Ishikawa (cell line): ENCODE data around the gene RADIL.

Source experiments
- CEBPB ChIP-seq: IDR thresholded peaks from 2 replicates; pipeline ENCODE4 v1.6.1; 2012
- CREB1 ChIP-seq: IDR thresholded peaks from 2 replicates; pipeline ENCODE4 v1.6.1; 2012; ENCODE audit warnings: low read depth
- EGR1 ChIP-seq: IDR thresholded peaks from 2 replicates; pipeline ENCODE4 v1.6.1; 2012
- EP300 ChIP-seq: IDR thresholded peaks from 2 replicates; pipeline ENCODE4 v1.6.1; 2012; ENCODE audit warnings: borderline replicate concordance
- FOXM1 ChIP-seq: IDR thresholded peaks from 2 replicates; pipeline ENCODE4 v1.6.1; 2012; ENCODE audit warnings: low read depth, borderline replicate concordance
- MAX ChIP-seq: IDR thresholded peaks from 2 replicates; pipeline ENCODE4 v1.6.1; 2012
- NFIC ChIP-seq: IDR thresholded peaks from 2 replicates; pipeline ENCODE4 v1.6.1; 2012
- RAD21 ChIP-seq: IDR thresholded peaks from 2 replicates; pipeline ENCODE4 v1.6.1; 2012; ENCODE audit warnings: low read depth
- REST ChIP-seq: IDR thresholded peaks from 2 replicates; pipeline ENCODE4 v1.6.1; 2012; ENCODE audit warnings: low read depth, mild to moderate bottlenecking
- TAF1 ChIP-seq: IDR thresholded peaks from 2 replicates; pipeline ENCODE4 v1.6.1; 2012; ENCODE audit warnings: low read depth, mild to moderate bottlenecking
- TCF12 ChIP-seq: IDR thresholded peaks from 2 replicates; pipeline ENCODE4 v1.6.1; 2012; ENCODE audit warnings: low read depth
- TEAD4 ChIP-seq: IDR thresholded peaks from 2 replicates; pipeline ENCODE4 v1.6.1; 2012
- USF1 ChIP-seq: IDR thresholded peaks from 2 replicates; pipeline ENCODE4 v1.6.1; 2012
- YY1 ChIP-seq: IDR thresholded peaks from 2 replicates; pipeline ENCODE4 v1.6.1; 2012; ENCODE audit warnings: low read depth
- ZBTB7A ChIP-seq: IDR thresholded peaks from 2 replicates; pipeline ENCODE4 v1.6.1; 2012; ENCODE audit warnings: low read depth

The RADIL gene

GRCh38 chr7:4758791-4759190 lies 124.7 kb downstream of the RADIL start:
- TF ChIP-seq FOXM1 = no peak
- TF ChIP-seq USF1 = no peak
- no peak for TF ChIP-seq CEBPB

- TF ChIP-seq EP300 (no peak), USF1 (no peak), TAF1 (no peak), MAX (no peak), ZBTB7A (no peak), YY1 (no peak), REST (no peak), NFIC (no peak), FOXM1 (no peak), CREB1 (no peak), TCF12 (no peak), CEBPB (no peak)
Measured at GRCh38 chr7:4758111-4758510, 125.4 kb downstream of the RADIL start.

- TF ChIP-seq YY1 = no peak
- TF ChIP-seq EGR1 = no peak
- TF ChIP-seq CREB1 = no peak
- no peak for TF ChIP-seq EP300
- TF ChIP-seq NFIC = no peak
- TF ChIP-seq USF1 = no peak
- no peak for TF ChIP-seq TEAD4
- no peak for TF ChIP-seq REST
- TF ChIP-seq TCF12 = no peak
- TF ChIP-seq FOXM1 = no peak
- TF ChIP-seq CEBPB = no peak
- TF ChIP-seq TAF1 = no peak
- no peak for TF ChIP-seq MAX
- TF ChIP-seq ZBTB7A = no peak
- TF ChIP-seq RAD21 = no peak
Measured at GRCh38 chr7:4755045-4755444, 128.5 kb downstream of the RADIL start.

GRCh38 chr7:4754433-4755010 lies 129.0 kb downstream of the RADIL start:
- TF ChIP-seq YY1 = no peak
- TF ChIP-seq EGR1 = no peak
- no peak for TF ChIP-seq FOXM1
- TF ChIP-seq NFIC = no peak
- TF ChIP-seq CREB1 = no peak
- no peak for TF ChIP-seq USF1
- TF ChIP-seq CEBPB = no peak
- no peak for TF ChIP-seq RAD21
- no peak for TF ChIP-seq TEAD4
- TF ChIP-seq TCF12 = no peak
- TF ChIP-seq TAF1 = no peak
- no peak for TF ChIP-seq MAX
- TF ChIP-seq EP300 = no peak
- TF ChIP-seq REST = no peak
- no peak for TF ChIP-seq ZBTB7A
